Mammary epithelial cell (primary cell): ENCODE data around the gene MLN.

Experiments
- CTCF ChIP-seq, 2 donors: IDR thresholded peaks in 1 of 2; conservative IDR thresholded peaks in 1 of 2; 2 replicates each; pipeline ENCODE4 v1.5.1; 2011 to 2012; ENCODE audit warnings: inconsistent platforms in 2 of 2, low read length in 2 of 2, mild to moderate bottlenecking in 2 of 2, control low read depth in 1 of 2, low read depth in 1 of 2; ENCODE audit not compliant: insufficient read depth in 1 of 2; ENCODE audit errors: extremely low read depth in 1 of 2
- EZH2 ChIP-seq: IDR thresholded peaks from 2 replicates; pipeline ENCODE4 v1.6.1; 2012; ENCODE audit warnings: low read length, inconsistent platforms, borderline replicate concordance

- TF ChIP-seq CTCF (conservative IDR thresholded peaks at IDR 0.05 in 1 of 2, IDR thresholded peaks at IDR 0.05 in 1 of 2; ENCODE audit: extremely low read depth in 1 of 2, insufficient read depth in 1 of 2, low read depth in 1 of 2, low read length in 2 of 2) (no peak), EZH2 (no peak)
Observed at GRCh38 chr6:33747823-33748222, 56.0 kb downstream of the MLN start.
